ENCODE data around the gene FBXL22.
"Not testable (repeated sequence)": the region's sequence is repeated elsewhere in the genome, so short reads cannot be mapped to it uniquely, and the experiment has no call there.

GRCh38 chr15:63617147-63617546 is 20.0 kb downstream of the FBXL22 start:
- TF ChIP-seq NFE2L2 (IDR thresholded peaks at IDR 0.05; ENCODE audit: low read depth, low read length); CEBPB (IDR thresholded peaks at IDR 0.05; ENCODE audit: low read depth, low read length); CTCF (conservative IDR thresholded peaks at IDR 0.05; ENCODE audit: low read depth, low read length): not testable (repeated sequence)

Measured in IMR-90 (cell line).